Measurements from ENCODE around the gene NCAPG2. TPM values are rescaled to one million over a fixed set of nuclear protein-coding genes. Genes with fewer than 3 reads are reported as not detected.

NCAPG2 gene
- polyA plus RNA-seq, 3 donors: 1.1 to 3.1 (median 1.7) TPM

DNA sequence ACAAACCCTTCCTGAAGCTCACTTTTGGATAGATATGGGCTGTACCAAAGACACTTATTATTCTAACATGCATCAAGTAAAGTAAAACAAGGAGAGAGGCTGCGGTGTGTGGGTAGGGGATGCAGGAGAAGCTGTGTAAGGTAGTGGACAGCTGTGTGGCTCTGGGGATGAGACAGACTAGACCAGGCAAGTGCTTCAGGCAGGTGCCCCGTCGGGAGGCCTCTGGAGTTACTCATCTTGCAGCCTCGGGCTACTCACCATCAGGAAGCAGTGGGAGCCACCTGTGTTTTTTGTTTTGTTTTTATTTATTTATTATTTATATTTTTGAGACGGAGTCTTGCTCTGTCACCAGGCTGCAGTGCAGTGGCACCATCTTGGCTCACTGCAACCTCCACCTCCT is 49.3 kb upstream of the NCAPG2 start:
- peaks cover 52 to 80% of the 10 kb centered on the region in 2 donors for H3K36me3 ChIP-seq (replicated peaks in 1 of 2; ENCODE audit: control insufficient read depth in 1 of 2, insufficient read depth in 2 of 2, low read length in 2 of 2)
- H3K4me3 Mint-ChIP-seq: no peak overlapping the region

GRCh38 chr7:158751751-158752150 is 47.1 kb upstream of the NCAPG2 start:
- WGBS (ENCODE audit: insufficient coverage): no CpG with 5 or more reads among the region's 3 CpGs
- intact Hi-C loops (cut with micrococcal nuclease): no loop called here
- Histone ChIP-seq H3K79me2 (ENCODE audit: insufficient read depth, low read length) (no peaks in the 10 kb centered on the region), H3K4me1 (ENCODE audit: control insufficient read depth in 1 of 2, insufficient read depth in 2 of 2, low read length in 2 of 2) (no peaks in the 10 kb centered on the region), H3K27ac (ENCODE audit: low read depth in 1 of 2, low read length in 2 of 2) (no peak overlapping the region), H4K20me1 (ENCODE audit: insufficient read depth, low read length) (no peaks in the 10 kb centered on the region), H3K4me2 (replicated peaks; ENCODE audit: extremely low read depth, low read length, poor library complexity, severe bottlenecking) (no peak overlapping the region), H3K4me3 (replicated peaks in 1 of 3; ENCODE audit: low read depth in 2 of 3, low read length in 3 of 3) (no peak overlapping the region), H3K36me3 (replicated peaks in 1 of 2; ENCODE audit: control insufficient read depth in 1 of 2, insufficient read depth in 2 of 2, low read length in 2 of 2) (peaks cover 46 to 80% of the 10 kb centered on the region in 2 donors), H3K27me3 (ENCODE audit: control insufficient read depth in 2 of 2, insufficient read depth in 2 of 2, low read length in 2 of 2) (no peaks in the 10 kb centered on the region), H3K9me3 (replicated peaks in 1 of 2; ENCODE audit: control insufficient read depth in 1 of 2, insufficient read depth in 1 of 2, low read length in 2 of 2) (no peaks in the 10 kb centered on the region), H2AFZ (ENCODE audit: insufficient read depth, low read depth, low read length, poor library complexity, severe bottlenecking) (no peak overlapping the region), H3K9ac (ENCODE audit: insufficient read depth, low read length, poor library complexity, severe bottlenecking) (no peak overlapping the region)
- Mint-ChIP-seq H3K9me3 (no peaks in the 10 kb centered on the region), H3K4me1 (no peaks in the 10 kb centered on the region), H3K36me3 (peaks cover 48 to 76% of the 10 kb centered on the region in 2 donors), H3K27ac (no peak overlapping the region), H3K4me3 (no peak overlapping the region), H3K27me3 (ENCODE audit: low read depth in 3 of 3) (no peaks in the 10 kb centered on the region)
- no peak for DNase-seq
- TF ChIP-seq CTCF (IDR thresholded peaks at IDR 0.05): no peak

More for the DNA sequence above, 49.3 kb upstream of the NCAPG2 start:
- H3K4me2 ChIP-seq (replicated peaks; ENCODE audit: extremely low read depth, low read length, poor library complexity, severe bottlenecking): no peak overlapping the region
- no peaks in the 10 kb centered on the region for H3K9me3 ChIP-seq (replicated peaks in 1 of 2; ENCODE audit: control insufficient read depth in 1 of 2, insufficient read depth in 1 of 2, low read length in 2 of 2)
- no peak overlapping the region for H3K4me3 ChIP-seq (replicated peaks in 1 of 3; ENCODE audit: low read depth in 2 of 3, low read length in 3 of 3)
- Mint-ChIP-seq H3K27me3 (ENCODE audit: low read depth in 3 of 3) (no peaks in the 10 kb centered on the region), H3K27ac (peak overlapping the region in 2 of 7 donors; percentile 21 to 70), H3K9me3 (no peaks in the 10 kb centered on the region), H3K4me1 (no peaks in the 10 kb centered on the region), H3K36me3 (peaks cover 54 to 77% of the 10 kb centered on the region in 2 donors)
- no peak overlapping the region for H2AFZ ChIP-seq (ENCODE audit: insufficient read depth, low read depth, low read length, poor library complexity, severe bottlenecking)
- no peaks in the 10 kb centered on the region for H3K4me1 ChIP-seq (ENCODE audit: control insufficient read depth in 1 of 2, insufficient read depth in 2 of 2, low read length in 2 of 2)
- H4K20me1 ChIP-seq (ENCODE audit: insufficient read depth, low read length): no peaks in the 10 kb centered on the region
- intact Hi-C loops (cut with micrococcal nuclease): no loop called here
- H3K27ac ChIP-seq (ENCODE audit: low read depth in 1 of 2, low read length in 2 of 2): no peak overlapping the region
- no peak for DNase-seq
- no CpG with 5 or more reads among the region's 5 CpGs for WGBS (ENCODE audit: insufficient coverage)
- no peaks in the 10 kb centered on the region for H3K27me3 ChIP-seq (ENCODE audit: control insufficient read depth in 2 of 2, insufficient read depth in 2 of 2, low read length in 2 of 2)
- H3K79me2 ChIP-seq (ENCODE audit: insufficient read depth, low read length): no peaks in the 10 kb centered on the region
- TF ChIP-seq CTCF (IDR thresholded peaks at IDR 0.05): no peak
- no peak overlapping the region for H3K9ac ChIP-seq (ENCODE audit: insufficient read depth, low read length, poor library complexity, severe bottlenecking)
